ENCODE results near the gene ONECUT1.
A peak's percentile ranks its signal among the peaks of the same experiment; 100 is the strongest.
"Not testable (repeated sequence)": the region's sequence is repeated elsewhere in the genome, so short reads cannot be mapped to it uniquely, and the experiment has no call there.

The ONECUT1 gene

DNA sequence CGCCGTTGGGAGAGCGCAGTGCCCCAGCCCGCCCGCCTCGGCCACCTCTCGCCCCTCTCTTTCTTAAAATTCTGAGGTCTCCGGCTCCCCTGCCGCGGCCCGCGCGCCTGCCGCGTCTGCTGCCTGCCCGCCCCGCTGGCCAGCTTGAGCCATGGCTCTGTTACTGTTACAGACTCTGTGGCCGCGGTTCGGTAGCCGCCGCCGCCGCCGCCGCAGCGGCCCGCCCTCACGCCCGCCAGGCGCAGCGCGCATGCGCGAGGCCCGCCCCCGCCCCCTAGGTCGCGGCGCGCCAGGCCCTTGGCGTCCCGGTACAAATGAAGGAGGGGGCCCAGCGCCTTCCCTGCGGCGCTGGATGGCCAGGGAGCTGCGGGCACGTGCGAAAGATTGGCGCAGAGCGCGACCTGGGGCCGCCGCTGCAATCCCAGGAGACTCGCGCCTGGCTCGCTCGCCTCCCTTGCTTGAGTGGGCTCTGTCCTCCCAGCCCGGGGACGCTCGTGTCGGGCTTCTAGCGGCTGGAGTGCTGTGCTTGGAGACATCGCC is at the start of gene ONECUT1:
Gene ONECUT1 (minus strand): TSS at position 168 of the 540 bp plus-strand sequence. CDS start 452 bp downstream, outside the sequence.
- DNase-seq, result peak; percentile 63

DNA sequence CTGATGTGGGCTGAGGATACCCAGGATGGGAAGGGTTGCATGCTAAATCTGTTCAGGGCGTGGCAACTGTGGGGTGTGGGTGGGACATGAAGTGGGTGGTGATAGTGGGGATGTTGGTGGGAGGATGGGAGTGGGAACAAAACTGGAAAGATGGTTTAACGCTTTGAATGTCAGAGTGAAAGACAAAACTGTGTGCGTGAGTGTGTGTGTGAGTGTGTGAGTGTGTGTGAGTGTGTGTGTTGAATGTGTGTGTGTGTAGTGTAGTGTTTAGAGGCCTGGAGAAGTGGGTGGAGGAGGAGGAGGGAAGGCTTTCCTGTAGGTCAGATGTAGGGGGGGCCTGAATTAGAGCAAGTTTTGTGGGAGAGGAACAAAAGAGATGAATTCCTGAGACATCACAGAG is 44.2 kb upstream of the ONECUT1 start:
- DNase-seq, result no peak

DNA sequence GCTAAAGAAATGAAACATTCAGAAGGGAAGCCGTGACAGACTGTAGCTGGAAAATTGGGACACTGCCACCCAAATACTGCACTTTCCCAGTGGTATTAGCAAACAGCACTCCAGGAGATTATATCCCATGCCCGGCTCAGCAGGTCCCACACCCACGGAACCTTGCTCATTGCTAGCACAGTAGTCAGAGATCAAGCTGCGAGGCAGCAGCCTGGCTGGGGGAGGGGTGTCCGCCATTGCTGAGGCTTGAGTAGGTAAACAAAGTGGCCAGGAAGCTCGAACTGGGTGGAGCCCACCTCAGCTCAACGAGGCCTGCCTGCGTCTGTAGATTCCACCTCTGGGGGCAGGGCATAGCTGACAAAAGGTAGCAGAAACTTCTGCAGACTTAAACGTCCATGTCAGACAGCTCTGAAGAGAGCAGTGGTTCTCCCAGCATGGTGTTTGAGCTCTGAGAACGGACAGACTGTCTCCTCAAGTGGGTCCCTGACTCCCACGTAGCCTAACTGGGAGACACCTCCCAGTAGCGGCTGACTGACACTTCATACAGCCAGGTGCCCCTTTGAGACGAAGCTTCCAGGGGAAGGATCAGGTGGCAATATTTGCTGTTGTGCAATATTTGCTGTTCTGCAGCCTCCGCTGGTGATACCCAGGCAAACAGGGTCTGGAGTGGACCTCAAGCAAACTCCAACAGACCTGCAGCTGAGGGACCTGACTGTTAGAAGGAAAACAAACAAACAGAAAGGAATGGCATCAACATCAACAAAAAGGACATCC is 34.2 kb upstream of the ONECUT1 start:
- not testable (repeated sequence) for DNase-seq

DNA sequence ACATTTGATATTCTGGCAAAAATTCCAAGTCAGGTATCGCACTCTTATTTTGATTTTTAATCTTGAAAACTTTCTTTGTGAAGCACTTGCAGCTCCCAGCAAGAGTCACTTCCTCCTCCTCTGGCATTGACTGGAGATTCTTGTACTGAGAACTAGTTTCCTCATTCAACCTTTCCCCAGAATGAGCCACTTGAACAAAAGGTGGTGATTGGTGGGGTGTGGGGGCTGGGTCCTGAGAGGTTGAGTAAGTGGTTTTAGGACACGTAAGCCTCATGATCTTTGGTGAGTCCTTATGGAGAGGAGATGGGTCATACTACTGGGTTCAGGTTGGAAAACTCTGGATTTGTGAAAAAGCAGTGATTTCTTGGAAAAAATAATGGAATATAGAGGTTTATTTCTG is 32.3 kb upstream of the ONECUT1 start:
- DNase-seq, result no peak

DNA sequence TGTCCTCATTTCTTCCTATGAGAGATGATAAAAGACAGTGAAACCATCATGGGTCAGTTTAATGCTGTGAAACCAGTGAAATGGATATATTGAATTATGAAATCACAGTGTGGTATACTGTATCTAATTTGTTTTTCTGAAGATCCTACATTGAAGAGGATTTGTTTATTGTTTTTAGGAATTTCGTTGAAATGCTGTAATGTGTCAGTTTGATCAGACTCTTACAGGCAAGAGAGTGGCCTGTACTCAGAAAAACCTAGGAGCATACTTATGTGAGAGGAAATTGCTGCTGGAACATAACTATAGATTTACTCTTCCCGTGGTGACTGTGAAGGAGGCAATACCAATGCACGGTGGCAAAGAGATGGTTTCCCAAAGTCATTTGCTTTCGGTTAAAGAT is 29.1 kb upstream of the ONECUT1 start:
- no peak for DNase-seq

DNA sequence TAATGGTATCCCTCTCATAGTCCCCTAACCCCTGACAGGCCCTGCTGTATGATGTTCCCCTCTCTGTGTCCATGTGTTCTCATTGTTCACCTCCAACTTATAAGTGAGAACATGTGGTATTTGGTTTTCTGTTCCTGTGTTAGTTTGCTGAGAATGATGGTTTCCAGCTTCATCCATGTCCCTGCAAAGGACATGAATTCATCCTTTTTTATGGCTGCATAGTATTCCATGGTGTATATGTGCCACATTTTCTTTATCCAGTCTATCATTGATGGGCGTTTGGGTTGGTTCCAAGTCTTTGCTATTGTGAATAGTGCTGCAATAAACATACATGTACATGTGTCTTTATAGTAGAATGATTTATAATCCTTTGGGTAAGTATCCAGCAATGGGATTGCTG is 25.8 kb upstream of the ONECUT1 start:
- DNase-seq, result not testable (repeated sequence)

DNA sequence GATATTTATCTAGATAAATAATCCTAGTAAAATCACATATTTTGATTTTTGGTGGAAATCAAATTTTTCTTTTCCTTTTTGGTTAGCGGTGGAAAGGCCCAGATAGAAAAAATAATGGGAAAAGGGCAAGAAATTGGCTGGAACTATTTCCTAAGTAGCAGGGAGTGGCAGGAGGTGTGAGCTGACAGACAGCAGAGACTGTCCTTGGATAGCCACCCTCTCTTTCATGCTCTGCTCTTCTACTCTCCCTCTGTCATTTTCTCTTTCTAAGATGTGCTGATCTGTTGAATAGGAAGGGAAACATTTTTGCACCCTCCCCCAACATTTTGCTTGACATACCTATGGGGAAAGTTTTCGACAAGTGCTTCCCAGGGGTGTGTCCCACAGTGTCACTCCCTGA is 18.9 kb upstream of the ONECUT1 start:
- no peak for DNase-seq

DNA sequence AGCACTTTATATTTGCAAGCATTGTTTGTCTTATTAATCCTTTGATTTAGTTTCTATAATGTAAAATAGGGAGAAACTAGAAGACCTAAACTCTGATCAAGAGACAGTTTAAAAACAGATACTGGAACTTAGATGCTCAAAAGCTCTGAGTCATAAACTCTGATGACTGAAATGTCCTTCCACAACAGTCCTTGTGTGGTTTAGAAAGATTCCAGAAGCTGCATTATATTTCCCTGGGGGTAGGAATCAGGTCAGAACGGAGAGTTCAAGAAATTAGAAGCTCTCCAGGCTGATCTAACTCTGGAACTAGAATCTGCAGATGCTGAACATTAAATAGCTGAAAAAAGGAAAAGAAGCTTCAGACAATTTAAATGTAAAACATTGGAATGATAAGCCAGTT is 18.3 kb upstream of the ONECUT1 start:
- DNase-seq, result no peak

DNA sequence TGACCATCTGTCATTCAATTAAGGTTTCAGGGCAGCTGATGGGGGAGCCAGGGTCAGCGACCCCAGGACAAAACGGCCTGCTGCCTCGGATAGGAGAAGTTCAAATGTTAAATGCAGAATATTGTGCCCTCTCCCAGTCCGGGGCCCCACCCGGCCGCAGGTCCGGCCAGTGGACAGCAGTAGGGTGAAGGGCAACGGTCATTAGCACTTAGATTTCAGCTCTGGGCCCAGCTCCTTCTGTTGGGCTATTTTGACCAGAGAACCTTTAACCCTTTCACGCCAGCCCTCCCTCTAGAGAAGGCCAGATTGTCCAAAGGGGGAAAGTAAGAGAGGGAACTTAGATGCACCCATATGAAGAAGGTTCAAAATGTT is 16.1 kb upstream of the ONECUT1 start:
- DNase-seq, result no peak

DNA sequence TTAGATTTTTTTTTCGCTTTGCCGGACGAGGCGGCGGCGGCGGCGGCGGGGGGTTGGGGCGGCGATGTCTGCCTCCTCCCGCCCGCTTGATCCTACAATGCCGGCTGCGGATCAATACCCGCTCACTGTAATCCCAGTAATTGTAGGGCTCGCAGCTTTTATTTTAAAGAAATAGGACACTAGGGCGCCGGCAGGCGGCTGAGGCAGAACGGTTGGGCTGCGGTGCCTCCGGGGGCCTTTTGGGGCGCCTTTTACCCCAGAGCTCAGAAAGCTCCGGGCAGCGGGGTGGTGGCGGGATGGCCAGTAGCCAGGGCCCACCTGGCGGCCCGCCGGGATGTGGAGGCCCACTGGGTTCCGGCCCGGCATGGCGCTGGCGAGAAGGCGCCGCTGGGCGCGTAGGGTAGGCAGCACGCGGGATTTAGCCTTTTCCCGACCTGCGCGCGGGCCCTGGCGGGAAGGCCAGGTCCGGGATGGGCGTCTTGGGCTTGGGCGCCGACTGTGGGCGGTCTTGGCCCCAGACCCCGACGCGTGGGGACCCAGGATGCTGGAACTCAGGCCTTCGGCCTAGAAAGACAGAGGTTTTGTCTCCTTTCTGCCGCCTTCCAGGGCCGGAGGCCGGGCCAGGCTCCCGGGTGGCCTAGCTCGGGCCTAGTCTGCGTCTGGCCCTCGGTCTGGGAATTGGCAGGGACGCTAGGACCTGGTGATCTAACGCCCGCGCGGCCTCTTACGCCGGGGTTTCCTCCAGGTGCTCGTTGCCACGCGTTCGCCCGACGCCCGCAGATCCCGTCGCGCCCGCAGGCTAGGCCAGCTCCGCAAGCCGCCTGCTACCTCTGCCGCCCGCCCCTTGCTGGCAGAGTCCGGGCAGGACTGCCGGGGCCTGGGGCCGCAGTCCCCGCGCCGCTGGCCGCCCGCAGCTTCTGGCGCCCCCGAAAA is 15.5 kb upstream of the ONECUT1 start:
- no peak for DNase-seq

DNA sequence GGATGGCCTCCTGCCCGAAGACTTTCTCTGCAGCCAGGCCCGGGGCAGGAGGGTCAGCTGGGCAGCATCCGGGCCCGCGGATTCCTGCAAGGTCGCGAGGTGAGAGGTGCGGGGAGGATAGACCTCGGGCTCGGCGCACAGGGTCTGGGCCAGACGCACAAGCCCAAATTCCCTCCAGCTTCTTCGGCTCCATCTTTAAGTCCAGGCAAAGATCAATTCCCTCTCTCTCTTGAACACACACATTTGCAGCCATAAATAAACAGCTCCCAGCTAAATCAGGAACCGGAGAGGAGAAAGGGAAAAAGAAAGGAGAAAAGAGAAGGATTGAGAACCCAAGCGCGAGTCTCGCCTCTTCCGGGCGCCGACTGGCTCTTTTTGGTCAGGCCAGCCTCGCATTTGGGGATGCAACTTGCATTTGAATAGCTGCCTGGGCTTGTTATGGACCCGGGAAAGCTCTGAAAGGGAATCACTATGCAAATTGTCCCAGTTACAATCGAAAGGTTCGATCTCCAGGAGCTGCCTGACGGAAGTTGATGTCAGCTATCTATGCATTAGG is 14.5 kb upstream of the ONECUT1 start:
- DNase-seq, result no peak

DNA sequence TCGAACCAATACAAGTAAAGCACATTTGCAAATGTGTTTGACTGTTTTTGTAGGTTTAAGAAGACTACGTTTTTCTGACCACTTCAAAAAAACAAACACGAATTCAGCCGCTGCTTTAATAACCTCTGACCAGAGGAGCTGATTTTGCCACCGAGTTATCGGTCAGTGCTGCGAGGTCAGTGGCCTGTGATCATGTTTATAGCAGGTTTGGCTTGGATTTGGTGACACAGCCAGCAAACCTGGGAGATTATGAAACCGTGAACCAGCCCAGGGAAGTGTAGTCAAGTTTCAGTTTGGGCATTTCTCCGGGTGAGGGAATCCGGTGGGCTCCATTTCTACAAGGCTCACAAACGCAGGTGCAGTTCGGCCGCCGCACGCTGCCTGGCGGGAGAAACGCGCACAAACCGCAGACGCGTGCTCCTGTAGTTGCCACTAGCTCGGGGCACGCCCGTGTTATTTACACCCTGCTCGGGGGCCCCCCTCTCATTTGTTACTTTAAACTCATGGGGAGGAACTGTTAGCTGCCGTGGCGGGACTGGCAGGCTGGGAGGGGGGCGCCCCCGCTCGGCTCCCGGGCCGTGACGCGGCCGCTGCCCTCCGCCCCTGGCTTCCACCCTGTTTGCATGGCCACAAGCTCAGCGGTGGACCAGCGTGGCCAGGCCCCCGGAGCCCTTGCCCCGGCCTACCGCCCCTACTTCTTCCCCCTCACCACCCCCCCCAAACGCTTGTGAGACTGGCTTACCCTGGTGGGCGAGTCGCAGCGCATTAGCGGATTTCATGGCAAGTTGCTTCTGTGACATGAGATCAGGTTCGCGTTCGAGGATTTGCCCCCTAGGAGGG is 13.6 kb upstream of the ONECUT1 start:
- no peak for DNase-seq

DNA sequence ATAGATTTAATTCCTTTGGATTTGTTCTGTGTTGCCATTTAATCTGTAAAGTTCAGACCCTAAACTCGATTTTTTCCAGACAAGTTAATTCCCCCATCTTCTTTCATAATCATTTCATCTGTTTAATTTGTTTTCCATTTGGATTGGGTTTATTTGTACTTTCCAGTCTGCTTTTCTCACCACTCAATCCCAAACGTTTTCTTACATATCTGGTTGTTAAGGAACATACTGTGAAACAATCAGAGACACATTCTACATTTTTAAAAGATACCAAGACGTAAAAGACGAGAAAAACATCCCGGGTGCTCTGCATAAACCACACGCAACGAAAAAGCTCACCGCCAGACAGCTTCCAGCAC is 13.0 kb upstream of the ONECUT1 start:
- no peak for DNase-seq

DNA sequence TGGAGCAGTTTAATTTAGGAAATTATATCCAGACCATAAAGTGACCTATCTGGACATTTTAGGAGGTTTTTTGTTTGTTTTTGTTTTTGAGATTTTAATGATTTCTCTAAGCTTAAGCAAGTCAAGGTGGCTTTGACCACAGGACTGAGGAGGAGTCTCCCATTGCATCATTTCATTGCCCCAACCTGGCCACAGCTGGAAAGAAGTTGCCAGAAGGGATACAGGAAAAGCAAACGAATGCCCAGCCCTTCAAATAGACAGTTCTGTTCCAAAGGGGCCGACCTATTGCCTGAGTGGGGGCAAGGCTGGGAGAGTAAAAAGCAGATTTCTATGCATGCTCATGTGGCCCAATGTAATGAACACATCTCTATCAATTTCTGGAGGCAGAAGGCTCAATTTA is 12.0 kb upstream of the ONECUT1 start:
- DNase-seq, result no peak

DNA sequence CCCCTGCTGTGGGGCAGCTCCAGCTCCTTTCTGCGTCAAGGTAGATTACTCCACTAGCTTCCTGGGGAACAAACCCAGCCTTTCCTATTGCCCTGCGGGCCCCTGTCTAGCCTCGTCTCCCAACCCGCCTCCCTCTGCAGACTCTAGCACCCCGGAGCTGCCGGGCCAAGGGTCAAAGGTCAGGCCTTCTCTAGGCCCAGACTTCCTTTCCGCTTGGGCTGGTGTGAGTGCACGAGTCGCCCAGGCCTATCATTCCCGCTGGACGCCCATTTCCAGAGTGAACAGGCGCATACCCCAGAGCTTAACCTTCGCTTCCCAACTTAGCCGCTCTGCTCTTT is 11.6 kb upstream of the ONECUT1 start:
- no peak for DNase-seq

DNA sequence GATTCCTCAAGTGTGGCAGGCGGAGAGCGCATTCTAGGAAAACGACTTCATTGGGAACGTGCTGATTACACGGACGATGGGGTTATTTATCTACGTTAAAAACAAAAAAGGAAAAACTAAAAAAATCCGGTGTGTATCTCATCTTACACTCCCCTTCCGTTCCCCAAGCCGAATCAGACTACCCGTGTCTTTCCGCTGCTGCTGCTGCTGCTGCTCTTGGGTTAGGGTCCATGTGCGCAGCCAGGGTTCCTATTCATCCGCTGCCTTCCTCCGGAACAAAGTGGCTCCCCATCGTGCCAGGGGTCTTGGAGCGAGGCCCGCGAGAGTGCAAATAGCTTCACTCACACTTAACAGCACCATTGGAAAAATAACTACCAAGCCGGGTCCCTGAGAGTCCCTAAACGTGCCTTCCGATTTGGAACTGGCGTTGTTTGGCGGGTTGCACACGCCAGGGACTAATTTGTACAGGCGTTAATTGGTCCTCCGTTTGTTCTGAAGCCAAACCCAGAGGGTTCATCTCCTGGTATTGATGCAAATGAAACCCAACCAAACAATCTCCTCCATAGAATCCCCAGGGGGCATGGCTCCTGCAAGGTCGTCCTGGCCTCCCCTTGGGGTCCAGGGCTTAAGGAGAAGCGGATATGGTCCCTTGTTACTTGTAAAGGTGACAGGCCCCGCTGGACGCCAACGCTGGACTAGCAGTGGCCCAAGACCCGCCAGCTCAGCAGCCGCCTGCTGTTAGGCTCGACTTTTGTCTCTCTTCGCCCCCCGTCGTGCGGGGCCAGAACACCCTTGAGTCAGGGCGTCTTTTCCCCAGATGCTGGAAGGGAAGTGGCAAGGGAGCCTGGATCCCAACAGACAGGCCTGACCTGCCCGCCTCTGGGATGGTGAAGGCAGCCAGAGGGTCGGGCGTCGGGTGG is 11.0 kb upstream of the ONECUT1 start:
- no peak for DNase-seq

DNA sequence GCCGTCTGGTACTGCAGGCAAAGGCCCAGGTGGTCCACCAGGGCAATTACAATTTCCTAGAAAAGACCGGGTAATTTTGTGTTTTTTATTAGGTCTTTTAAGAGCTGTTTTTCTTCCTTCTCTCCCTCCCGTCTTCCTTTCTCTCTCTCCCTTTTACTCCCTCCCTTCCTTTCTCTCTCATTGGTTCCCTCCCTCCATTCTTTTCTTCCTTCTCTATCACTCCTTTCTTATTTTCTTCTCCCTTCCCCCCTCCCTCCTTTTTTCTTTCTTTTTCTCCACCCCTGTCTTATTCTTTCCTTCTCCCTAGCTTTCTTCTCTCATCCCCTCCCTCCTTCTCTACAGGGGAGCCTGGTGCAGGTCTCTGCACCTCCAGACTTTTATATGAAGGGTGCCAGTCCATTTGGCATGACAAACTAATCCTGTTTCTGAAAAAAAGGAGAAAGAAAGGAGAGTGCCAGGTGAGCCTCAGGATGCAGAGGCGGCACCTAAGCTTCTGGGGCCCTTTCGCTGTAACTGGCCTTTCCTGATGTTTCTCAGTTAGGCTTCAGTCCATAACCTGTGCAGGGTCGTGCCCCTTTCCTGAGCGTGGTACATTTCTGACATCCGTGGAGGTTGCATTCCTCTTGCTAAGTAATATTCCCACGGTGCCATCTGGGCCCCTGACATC is 9.1 kb upstream of the ONECUT1 start:
- no peak for DNase-seq

DNA sequence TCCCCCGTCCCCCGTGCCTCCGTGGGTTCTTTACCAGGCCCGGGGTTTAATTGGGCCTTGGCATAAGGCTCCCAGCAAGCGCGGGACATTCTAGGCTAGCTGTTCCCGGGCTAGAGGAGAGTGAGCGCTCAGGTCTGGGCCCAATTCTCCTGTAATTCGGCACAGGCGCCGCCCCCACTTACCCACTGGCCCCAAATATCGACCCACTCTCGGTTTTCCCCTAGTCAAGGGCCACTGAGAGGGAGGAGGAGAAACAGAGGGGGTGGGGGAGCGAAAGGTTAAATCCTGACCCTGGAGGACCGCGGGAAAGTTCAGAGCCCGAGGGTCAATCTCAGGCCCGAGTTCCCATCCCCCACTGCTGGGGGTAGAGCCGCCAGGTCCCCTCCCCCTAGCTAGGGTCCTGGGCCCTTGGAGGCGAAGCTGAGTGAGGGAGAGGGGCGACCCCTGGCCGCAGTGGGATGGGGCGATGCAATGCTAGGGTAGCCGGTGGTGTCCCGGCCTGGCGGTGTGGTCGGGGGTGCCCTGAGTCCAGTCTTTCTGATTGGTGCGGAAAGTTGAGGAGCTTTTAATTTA is 8.5 kb upstream of the ONECUT1 start:
- no peak for DNase-seq

DNA sequence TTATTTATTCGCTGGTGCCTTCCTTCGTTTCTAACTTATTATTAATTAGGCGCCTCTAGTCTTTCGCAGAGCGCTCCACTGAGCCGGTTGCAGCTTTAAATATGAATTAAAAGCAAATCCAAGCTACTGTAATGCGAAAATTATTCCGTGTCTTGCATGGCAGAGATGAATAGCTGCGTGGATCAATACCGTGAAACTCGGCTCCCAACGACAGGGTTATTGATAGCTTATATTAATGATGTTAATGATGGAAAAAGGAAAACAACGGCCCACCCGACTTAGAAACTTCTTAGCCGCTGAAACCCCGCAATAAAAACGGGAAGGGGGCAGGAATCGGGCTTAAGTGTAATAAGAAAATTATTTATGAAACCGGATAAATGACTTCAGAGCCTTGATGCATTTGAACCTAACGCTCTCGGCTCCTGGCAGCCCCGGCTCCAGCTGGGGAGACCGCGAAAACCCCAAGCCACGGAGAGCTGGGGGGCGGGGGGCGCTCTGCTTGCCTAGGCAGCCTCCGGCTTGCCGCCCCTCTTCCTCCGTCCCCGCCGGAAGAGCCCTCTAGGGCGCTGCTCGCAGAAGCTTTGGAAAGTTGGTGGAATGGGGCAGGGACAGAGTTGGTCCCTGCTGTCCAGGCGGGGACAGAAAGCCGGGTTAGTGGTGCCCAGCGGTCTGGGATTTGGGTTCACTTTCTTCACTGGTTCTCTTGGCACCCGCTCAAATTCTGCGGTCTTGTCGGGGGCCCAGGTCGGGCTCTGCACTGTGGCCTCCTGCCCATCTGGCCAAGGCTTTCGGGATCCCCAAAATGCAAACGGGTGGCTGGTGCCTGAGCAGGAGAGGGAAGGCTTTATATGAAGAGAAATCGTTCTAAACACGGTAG is 7.7 kb upstream of the ONECUT1 start:
- no peak for DNase-seq

Data from stimulated activated CD4-positive, alpha-beta T cell treated with anti-CD3 and anti-CD28 coated beads, Interleukin-4, amount 100 ng/mL, for 1 hour (primary cell).